Stimulated activated CD8-positive, alpha-beta memory T cell treated with anti-CD3 and anti-CD28 coated beads, Interleukin-4, amount 100 ng/mL, for 48 hours (primary cell): Measurements from ENCODE around the gene ZNF500.
A peak's percentile ranks its signal among the peaks of the same experiment; 100 is the strongest.

ENCODE experiments used
- DNase-seq: peaks from one replicate; pipeline ENCODE4 v3.0.0-alpha.2; 2020

ZNF500 gene

GRCh38 chr16:4700997-4701743 lies 65.8 kb downstream of the ZNF500 start:
- no peak for DNase-seq

- peak; percentile 51 for DNase-seq
Measured at GRCh38 chr16:4700380-4700996, 66.5 kb downstream of the ZNF500 start.

GRCh38 chr16:4699046-4699556 lies 67.9 kb downstream of the ZNF500 start:
- no peak for DNase-seq

- no peak for DNase-seq
Measured at GRCh38 chr16:4698321-4699045, 68.5 kb downstream of the ZNF500 start.
